Measurements from ENCODE around the gene ZNF684. TPM values are rescaled to one million over a fixed set of nuclear protein-coding genes. Genes with fewer than 3 reads are reported as not detected.

ZNF684 gene
- total RNA-seq, 1 experiment from 2014 or later = 5.3 TPM

DNA sequence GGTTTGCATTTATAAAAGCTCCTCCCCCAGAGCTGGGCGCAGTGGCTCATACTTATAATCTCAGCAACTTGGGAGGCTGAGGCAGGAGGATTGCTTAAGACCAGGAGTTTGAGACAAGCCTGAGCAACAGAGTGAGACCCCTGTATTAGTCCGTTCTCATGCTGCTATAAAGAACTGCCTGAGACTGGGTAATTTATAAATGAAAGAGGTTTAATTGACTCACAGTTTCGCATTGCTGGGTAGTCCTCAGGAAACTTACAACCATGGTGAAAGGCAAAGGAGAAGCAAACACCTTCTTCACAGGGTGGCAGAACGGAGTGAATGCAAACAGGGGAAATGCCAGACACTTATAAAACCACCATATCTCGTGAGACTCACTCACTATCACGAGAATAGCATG is 52.5 kb downstream of the ZNF684 start:
- Histone ChIP-seq H3K79me2 (ENCODE audit: insufficient read depth, low read length) (no peaks in the 10 kb centered on the region), H3K4me1 (ENCODE audit: control insufficient read depth in 1 of 2, insufficient read depth in 2 of 2, low read length in 2 of 2) (peaks cover 0 to 12% of the 10 kb centered on the region in 2 experiments; a peak in 2 of 4 replicates), H3K27me3 (ENCODE audit: insufficient read depth, low read length) (no peaks in the 10 kb centered on the region), H3K36me3 (ENCODE audit: control insufficient read depth in 1 of 2, insufficient read depth in 2 of 2, low read length in 2 of 2) (no peaks in the 10 kb centered on the region), H3K4me2 (ENCODE audit: low read length) (peak overlapping the region; percentile 11; the same call in 1 of the 2 replicates), H3K27ac (ENCODE audit: low read depth, low read length) (no peak overlapping the region), H2AFZ (ENCODE audit: low read depth, low read length, poor library complexity, severe bottlenecking) (no peak overlapping the region), H4K20me1 (ENCODE audit: insufficient read depth) (no peaks in the 10 kb centered on the region), H3K9ac (ENCODE audit: low read length) (no peak overlapping the region), H3K9me3 (ENCODE audit: control insufficient read depth in 1 of 2, insufficient read depth in 1 of 2, low read depth in 1 of 2, low read length in 2 of 2) (no peaks in the 10 kb centered on the region), H3K4me3 (replicated peaks in 1 of 2; ENCODE audit: low read depth in 1 of 2, low read length in 2 of 2) (no peak overlapping the region), H3K9me2 (ENCODE audit: insufficient read depth) (no peaks in the 10 kb centered on the region)
- ATAC-seq (no peak), DNase-seq (ENCODE audit: low read depth, low spot score) (no peak)
- CTCF ChIA-PET = interaction anchor here (1.0 to 1.1 kb wide), 2 partner anchors 51 to 365 kb away, joined by 3 read pairs; no protein-coding TSS in a partner anchor
- TF ChIP-seq TCF7L2 (IDR thresholded peaks at IDR 0.05; ENCODE audit: borderline replicate concordance, extremely low read depth, insufficient read depth, insufficient read length) (no peak), ZFX (IDR thresholded peaks at IDR 0.05) (no peak), ELF1 (IDR thresholded peaks at IDR 0.05; ENCODE audit: borderline replicate concordance, low read depth) (no peak), EZH2phosphoT487 (IDR thresholded peaks at IDR 0.05; ENCODE audit: borderline replicate concordance) (no peak), YY1 (IDR thresholded peaks at IDR 0.05; ENCODE audit: extremely low read depth, insufficient replicate concordance, low read depth, low read length) (no peak), SRF (IDR thresholded peaks at IDR 0.05; ENCODE audit: low read depth) (no peak), SP1 (IDR thresholded peaks at IDR 0.05; ENCODE audit: low read depth) (no peak), EZH2 (IDR thresholded peaks at IDR 0.05) (no peak), POLR2A (IDR thresholded peaks at IDR 0.05; ENCODE audit: borderline replicate concordance, extremely low read depth, insufficient read depth, insufficient read length) (no peak), CTCF (IDR thresholded peaks at IDR 0.05 in 2 of 3, conservative IDR thresholded peaks at IDR 0.05 in 1 of 3; ENCODE audit: borderline replicate concordance in 1 of 3, insufficient read depth in 1 of 3, low read depth in 2 of 3, low read length in 2 of 3) (no peak), REST (IDR thresholded peaks at IDR 0.05; ENCODE audit: low read depth) (no peak)
- TF ChIP-seq, protein P1, sequence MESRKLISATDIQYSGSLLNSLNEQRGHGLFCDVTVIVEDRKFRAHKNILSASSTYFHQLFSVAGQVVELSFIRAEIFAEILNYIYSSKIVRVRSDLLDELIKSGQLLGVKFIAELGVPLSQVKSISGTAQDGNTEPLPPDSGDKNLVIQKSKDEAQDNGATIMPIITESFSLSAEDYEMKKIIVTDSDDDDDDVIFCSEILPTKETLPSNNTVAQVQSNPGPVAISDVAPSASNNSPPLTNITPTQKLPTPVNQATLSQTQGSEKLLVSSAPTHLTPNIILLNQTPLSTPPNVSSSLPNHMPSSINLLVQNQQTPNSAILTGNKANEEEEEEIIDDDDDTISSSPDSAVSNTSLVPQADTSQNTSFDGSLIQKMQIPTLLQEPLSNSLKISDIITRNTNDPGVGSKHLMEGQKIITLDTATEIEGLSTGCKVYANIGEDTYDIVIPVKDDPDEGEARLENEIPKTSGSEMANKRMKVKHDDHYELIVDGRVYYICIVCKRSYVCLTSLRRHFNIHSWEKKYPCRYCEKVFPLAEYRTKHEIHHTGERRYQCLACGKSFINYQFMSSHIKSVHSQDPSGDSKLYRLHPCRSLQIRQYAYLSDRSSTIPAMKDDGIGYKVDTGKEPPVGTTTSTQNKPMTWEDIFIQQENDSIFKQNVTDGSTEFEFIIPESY (IDR thresholded peaks at IDR 0.05; ENCODE audit: extremely low read depth, insufficient replicate concordance, low read length) = no peak
- POLR2A ChIA-PET = no interaction called here
- RAD21 ChIA-PET (ENCODE audit: low non-redundant PET in 1 of 2, low total read pairs in 2 of 2, uncharacterized antibody in 2 of 2, unreplicated experiment in 2 of 2) = no interaction called here
- no TSS peak for BruUV-seq (replicated peaks)
- intact Hi-C loops (cut with micrococcal nuclease) = no loop called here

All from HCT116 (cell line).